Measurements from ENCODE around the gene CD22.

DNA sequence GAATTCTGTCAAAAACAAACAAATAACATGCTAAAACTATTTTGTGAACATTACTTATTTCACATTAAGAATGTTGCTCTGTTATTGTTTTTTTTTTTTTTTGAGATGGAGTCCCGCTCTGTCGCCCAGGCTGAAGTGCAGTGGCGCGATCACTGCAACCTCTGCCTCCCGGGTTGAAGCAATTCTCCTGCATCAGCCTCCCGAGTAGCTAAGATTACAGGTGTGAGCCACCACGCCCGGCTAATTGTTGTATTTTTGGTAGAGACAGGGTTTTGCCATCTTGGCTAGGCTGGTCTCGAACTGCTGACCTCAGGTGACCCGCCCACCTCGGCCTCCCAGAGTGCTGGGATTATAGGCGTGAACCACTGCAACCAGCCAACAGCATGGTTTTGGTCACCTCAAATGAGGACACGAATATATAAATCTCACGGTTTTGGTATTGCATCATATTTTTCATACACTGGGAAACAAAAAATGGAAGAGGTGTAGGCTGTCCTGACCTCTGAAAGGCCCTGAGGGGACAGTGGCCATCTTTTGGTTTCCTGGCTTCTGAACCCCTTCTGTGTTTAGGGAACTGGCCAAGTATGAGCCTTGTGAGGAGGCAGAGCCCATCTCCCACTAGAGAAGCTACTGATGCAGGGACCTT, 67.4 kb downstream of the CD22 start:
- TF ChIP-seq POLR2A (IDR thresholded peaks at IDR 0.05) (no peak), EP300 (IDR thresholded peaks at IDR 0.05) (no peak)
- TF ChIP-seq, protein P1, sequence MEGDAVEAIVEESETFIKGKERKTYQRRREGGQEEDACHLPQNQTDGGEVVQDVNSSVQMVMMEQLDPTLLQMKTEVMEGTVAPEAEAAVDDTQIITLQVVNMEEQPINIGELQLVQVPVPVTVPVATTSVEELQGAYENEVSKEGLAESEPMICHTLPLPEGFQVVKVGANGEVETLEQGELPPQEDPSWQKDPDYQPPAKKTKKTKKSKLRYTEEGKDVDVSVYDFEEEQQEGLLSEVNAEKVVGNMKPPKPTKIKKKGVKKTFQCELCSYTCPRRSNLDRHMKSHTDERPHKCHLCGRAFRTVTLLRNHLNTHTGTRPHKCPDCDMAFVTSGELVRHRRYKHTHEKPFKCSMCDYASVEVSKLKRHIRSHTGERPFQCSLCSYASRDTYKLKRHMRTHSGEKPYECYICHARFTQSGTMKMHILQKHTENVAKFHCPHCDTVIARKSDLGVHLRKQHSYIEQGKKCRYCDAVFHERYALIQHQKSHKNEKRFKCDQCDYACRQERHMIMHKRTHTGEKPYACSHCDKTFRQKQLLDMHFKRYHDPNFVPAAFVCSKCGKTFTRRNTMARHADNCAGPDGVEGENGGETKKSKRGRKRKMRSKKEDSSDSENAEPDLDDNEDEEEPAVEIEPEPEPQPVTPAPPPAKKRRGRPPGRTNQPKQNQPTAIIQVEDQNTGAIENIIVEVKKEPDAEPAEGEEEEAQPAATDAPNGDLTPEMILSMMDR (IDR thresholded peaks at IDR 0.05) = no peak

Measured in gastroesophageal sphincter (tissue), 3 donors.